Stimulated activated CD4-positive, alpha-beta T cell treated with anti-CD3 and anti-CD28 coated beads, Interleukin-4, amount 100 ng/mL, for 4 hours (primary cell): ENCODE results near the gene YIPF5.

Experiments used
- DNase-seq, 2 experiments: peaks; one replicate each; pipeline ENCODE4 v3.0.0-alpha.2; 2020

The YIPF5 gene

DNA sequence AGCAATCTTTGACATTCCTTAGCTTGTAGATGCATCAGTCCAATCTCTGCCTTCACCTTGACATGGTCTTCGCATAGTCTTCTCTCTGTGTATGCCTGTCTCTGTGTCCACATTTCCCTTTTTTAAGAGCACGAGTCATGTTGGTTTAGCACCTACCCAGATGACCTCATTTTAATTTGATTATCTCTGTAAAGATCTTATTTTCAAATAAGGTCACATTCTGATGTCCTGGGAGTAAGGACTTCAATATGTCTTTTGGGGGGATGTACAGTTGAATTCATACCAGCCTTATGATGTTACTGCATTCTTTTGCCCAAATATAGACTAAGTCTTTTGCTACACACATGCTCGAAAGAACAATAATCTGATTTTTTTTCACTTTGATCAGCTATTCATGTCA is 7.1 kb upstream of the YIPF5 start:
- DNase-seq, result no peak

DNA sequence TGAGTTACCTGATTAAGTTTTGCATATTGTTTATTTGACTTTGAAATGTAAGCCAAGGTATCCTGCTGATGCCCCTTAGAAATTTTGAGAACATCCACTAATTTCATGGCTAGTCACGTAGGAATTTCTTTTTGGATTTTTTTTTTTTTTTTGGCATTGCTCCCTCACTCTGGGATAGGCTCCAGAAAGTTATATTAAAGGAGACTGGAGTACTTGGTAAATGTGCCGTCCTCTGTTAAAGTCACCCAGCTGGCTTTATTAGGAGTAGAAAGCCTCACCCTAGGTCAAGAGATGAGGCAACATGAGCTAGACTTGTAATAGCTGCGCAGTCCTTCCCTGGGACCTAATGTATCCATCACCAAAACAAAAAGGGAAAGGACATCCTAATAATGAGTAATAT is 3.3 kb upstream of the YIPF5 start:
- no peak for DNase-seq

DNA sequence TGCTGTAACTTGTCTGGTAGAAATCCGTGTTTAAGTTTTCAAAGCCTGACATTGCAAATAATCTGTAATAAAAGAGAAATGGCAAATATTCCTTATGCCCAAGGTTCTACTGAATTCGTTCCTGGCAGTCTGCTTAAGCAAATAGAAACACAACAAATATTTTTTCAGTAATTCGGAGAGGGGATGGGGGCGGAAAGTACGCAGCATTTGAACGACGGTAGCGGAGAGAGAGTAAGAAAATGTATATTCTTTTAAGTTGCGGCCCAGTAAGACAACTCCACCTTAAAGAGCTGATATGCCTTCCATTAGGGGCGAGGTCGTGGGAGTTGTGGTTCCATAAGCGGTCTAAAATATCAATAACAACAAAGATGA is 569 bp downstream of the YIPF5 start:
- DNase-seq, result no peak

GRCh38 chr5:144167998-144168397 is 2.5 kb downstream of the YIPF5 start:
- no peak for DNase-seq

DNA sequence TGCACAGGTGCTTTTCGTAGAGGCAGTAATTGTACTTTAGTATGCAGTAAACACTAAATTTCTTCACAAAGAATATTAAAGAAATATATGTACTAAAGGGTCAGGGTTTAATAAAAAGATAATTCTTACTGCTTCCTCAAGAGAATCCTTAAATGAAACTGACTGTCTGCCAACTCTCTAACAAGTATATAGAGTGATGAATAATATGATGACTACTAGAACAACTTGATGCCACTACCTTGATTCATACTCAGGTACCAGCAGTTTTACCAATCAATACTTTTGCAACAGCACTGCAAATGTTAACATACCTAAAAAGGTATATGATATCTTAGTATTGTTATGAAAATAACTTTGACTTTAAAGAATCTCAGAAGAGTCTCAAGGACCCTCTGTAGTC is 3.8 kb downstream of the YIPF5 start:
- DNase-seq, result no peak

- no peak for DNase-seq
Observed at GRCh38 chr5:144162686-144163085, 7.8 kb downstream of the YIPF5 start.

- no peak for DNase-seq
Observed at GRCh38 chr5:144156767-144157171, 13.7 kb downstream of the YIPF5 start.

- DNase-seq, result no peak
Observed at GRCh38 chr5:144151026-144151425, 19.4 kb downstream of the YIPF5 start.

- no peak for DNase-seq
Observed at GRCh38 chr5:144144956-144145751, 25.3 kb downstream of the YIPF5 start.

GRCh38 chr5:144143625-144144024 is 26.8 kb downstream of the YIPF5 start:
- DNase-seq, result no peak

GRCh38 chr5:144142824-144143162 is 27.7 kb downstream of the YIPF5 start:
- no peak for DNase-seq

GRCh38 chr5:144142139-144142823 is 28.2 kb downstream of the YIPF5 start:
- no peak for DNase-seq

DNA sequence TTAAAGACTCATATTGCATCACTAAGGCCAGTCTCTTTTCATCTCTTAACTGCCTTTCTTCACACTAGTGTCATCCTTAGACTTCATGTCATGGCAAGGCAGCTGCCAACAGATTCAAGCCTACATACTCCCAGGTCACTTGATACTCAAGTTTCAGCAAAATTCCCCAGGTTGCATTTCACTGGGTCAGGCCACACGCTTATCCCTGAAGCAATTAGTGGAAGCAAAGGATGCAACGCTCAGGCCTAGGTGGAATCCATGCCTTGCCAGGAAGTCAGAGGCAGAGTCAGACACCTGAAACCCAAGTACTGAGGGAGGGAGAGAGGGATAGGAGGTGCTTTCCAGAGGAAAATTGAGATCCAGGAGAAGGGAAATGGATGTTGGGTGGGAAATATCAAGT is 28.9 kb downstream of the YIPF5 start:
- no peak for DNase-seq

DNA sequence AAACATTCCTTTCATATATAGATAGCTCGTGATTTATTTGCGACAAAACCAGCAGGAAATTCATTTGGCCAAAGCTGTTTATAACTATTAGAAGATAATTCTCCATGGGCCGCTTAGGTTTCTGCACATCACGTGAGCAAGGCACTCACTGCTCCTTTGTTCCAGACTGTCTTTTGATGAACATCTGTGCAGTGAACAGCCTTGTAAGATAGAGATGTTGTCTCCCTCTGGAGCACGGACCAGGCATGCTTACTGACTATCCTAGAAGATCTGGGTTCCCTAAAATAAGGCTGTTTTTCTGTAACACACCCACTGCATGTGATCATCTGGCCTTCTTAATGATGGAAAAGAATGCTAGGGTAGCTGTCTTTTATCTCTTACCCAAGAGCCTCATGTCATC is 30.9 kb downstream of the YIPF5 start:
- DNase-seq, result no peak

DNA sequence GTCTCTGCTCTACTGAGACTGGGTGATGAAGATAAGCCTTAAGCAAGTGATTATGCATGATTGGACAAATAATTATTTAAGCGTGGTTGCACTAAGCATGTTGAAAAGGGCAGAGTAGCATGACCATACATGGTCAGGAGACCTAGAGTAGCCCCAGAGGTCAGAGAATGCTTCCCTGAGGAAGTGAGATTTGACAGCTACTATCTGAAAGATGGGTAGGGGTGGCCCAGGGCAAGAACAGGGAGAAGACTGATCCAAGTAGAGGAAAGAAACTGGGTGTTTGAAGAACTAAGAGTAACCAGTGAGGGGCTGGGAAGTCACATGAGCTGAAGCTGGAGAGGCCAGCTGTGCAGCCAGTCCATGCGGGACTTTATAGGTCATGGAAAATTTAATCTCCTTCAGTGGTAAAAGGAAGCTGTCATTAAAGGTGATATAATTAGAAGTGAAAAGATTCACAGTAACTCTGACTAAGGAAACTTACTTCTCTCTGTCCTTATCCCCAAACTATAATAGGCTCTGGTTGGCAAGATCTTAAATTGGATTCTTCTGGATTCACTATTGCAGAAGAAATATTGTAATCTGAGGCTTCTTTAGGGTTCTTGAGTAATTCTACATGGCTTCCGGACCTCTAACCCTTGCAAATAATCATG is 35.2 kb downstream of the YIPF5 start:
- no peak for DNase-seq

DNA sequence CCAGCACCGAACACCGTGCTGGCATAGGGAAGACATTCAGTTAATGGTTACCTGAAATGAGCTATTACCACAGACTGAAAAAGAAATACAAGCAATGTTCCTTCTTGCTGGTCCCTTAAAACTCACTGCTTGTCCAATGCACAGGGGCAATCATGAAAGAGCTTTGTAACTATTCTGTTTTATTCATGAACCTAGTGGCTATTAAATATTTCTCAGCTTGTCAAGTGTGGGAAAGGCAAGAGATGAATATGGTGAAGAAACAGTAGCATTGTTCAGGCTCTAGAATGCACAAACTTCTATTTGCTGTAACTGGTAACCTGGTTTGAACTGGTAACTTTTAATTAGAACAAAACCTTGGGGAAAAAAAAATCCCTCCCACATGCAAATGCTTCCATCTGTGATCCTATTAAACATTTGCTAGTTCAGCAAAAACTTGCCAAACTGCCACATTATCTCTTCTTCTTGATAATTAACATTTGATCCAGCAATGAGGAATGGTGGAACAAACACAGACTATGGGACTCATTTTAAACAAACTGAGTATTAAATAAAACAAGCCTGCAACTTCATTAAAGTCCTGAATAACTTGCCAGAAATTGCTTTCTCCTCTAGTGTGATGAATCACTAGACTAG is 36.1 kb downstream of the YIPF5 start:
- DNase-seq, result no peak

- DNase-seq, result no peak
Observed at GRCh38 chr5:144133050-144133633, 37.3 kb downstream of the YIPF5 start.

- DNase-seq, result no peak
Observed at GRCh38 chr5:144131261-144131660, 39.2 kb downstream of the YIPF5 start.

DNA sequence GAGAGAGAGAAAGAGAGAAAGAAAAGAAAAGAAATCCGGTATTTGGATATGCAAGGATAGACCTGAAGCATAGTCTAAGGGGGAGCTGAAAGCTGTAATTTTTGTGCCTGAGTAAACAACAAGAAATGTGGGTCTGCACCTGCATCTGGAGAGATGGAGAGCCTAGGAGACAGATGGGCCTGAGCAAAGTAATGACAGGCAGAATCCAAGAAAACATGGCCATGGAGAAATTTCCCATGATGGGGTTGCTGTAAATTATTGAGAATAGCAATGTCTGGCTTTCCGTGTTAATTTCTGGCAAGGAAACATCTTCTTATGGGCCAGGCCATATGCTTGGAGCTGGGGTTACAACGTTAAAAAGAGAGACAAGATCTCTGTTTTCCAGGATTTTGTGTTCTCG is 40.2 kb downstream of the YIPF5 start:
- no peak for DNase-seq

DNA sequence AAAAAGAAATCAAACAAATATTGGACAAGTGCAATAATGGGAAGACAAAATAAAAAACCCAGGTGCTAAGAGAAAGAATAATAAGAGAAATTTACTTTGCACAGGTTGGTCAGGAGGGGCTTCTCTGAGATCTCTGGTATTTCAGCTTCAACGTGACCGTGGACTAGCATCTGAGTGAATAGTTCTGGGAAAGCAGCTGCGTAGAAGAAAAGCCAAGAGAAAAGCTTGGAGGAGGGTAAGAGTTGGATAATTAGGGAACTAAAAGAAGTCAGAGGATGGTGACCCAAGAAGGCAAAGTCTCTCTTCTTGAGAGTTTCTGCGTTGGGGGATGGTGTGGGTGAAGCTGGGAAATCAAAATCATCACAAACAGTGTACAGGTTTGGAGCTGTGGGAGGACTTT is 41.6 kb downstream of the YIPF5 start:
- no peak for DNase-seq

DNA sequence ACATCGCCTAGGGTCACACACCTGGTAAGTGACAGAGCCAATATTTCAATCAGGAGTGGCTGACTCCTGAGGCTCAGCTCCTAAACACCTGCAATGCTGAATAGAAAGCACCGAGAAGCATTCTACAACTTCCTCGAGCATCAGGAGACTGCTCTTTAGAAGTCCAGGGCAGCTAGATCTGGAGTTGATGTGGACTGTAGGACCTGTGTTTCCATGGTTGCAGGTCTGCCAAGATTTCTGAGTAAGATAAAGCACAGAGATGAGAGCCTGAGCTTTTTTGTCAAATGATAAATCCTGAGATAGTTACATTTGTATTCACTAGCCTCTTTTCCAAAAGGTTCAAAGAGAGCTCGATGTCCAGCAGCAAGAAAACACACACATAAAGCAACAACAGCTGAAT is 43.8 kb downstream of the YIPF5 start:
- DNase-seq, result no peak

DNA sequence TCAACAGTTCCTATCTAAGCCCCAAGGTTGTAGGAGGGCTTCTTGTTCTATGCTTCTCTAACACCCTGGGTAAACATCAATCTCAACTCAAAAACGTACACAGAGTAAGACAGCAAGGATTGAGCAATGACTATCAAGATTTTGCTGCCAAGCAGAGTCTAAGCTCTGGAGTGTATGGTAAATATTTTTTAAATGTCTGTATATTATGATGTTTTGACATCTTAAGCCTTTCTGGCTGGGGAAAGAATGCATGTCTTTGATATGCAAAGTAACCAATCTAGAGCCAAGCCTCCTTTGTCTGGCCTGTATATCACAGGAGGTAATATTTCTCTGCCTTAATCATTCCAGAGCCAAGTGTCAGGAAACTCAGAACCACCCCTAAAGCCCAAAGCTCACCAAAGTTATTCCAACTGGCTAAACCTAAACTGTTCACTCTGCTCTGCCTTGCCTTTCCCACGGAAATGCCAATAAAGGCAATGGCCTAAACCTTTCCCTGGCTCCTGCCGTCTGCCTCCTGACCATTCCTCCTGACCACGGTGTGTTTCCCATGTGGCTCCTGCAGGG is 45.2 kb downstream of the YIPF5 start:
- no peak for DNase-seq

DNA sequence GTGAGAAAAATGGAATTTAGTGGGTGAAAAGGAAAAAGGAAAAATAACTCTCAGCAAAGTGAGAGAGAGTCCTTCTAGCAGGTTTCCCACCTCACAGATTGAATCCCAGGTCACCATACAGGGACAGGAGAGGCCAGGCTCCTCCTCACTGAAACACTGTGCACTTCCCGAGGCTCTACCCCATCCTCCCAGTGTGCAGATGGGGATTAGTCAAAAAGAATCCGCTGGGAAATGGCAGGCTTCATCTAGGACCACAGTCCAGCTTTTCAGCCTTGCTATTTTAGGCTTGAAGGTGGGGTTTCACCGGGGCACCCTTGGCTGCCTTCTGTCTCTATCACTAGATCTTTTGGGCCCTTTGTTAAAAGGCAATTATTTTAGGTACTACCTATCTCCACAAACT is 47.8 kb downstream of the YIPF5 start:
- DNase-seq, result no peak
